Adrenal gland (tissue), 5 donors: ENCODE measurements around the gene ANKLE1.

Experiments
- CTCF ChIP-seq, 6 experiments: fragments of 450-650 bp in 4 of 6; fragments of 200-600 bp in 2 of 6; sonication (generic) in 1 of 6; IDR thresholded peaks; 1 replicate in 5 of 6; 2 replicates in 1 of 6; pipeline versions ENCODE4 v1.5.1 to v1.8.0; 2016 to 2021; ENCODE audit warnings: antibody characterized with exemption in 6 of 6, mild to moderate bottlenecking in 2 of 6, moderate library complexity in 1 of 6
- POLR2A ChIP-seq, 2 donors: fragments of 450-650 bp; IDR thresholded peaks; one replicate each; pipeline ENCODE4 v1.6.1; 2017; ENCODE audit warnings: antibody characterized with exemption in 2 of 2, mild to moderate bottlenecking in 2 of 2, moderate library complexity in 1 of 2
- donor health status: DM: no; HTN: no; CAD: no.

- TF ChIP-seq POLR2A (IDR thresholded peaks at IDR 0.05) (no peak), CTCF (IDR thresholded peaks at IDR 0.05) (no peak)
Measured at GRCh38 chr19:17286752-17287151, 5.1 kb downstream of the ANKLE1 start.
